ENCODE data around the gene GAPVD1.
"Not testable (repeated sequence)": the region's sequence is repeated elsewhere in the genome, so short reads cannot be mapped to it uniquely, and the experiment has no call there.

GAPVD1 gene

DNA sequence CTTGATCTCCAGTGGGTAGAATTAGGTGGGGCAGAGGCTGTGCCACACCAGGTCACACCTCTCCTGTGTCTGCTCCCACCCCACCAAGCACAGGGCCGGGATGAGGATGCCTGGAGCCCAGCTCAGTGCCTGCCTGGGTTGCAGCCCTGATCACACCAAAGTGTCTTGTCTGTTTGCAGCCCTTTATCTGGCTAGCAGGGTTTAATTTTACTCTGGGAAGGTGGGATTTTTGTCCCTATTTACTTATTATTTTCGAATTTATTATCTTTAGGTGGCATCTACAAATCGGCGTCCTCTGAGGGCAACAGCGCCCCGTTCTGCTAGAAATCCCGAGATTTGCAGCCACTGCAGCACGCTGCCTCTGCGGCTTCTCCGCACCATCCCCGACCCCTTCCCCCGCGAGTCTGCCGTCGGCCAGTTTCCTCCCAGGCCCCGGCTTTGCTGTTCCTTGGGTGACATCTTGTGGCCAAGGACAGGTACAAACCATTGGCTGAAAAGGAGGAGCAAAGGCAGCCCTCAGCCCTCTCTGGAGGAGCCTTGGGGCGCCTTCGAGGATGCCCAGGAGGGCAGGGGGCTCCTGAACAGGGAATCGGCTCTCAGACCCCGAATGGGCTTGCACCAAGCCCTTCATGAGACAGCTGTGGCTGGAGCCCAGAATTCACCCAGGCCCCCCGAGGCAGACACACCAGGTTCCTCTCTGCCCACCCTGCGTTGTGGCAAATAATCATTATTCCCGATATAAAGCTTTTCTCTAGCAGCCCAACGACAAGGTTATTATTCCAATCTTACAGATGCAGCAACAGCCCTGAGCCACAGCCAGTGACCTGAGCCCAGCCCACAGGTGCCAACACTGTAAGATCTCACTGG is 113.0 kb downstream of the GAPVD1 start:
- DNase-seq (ENCODE audit: low read depth) = peak; percentile 14

DNA sequence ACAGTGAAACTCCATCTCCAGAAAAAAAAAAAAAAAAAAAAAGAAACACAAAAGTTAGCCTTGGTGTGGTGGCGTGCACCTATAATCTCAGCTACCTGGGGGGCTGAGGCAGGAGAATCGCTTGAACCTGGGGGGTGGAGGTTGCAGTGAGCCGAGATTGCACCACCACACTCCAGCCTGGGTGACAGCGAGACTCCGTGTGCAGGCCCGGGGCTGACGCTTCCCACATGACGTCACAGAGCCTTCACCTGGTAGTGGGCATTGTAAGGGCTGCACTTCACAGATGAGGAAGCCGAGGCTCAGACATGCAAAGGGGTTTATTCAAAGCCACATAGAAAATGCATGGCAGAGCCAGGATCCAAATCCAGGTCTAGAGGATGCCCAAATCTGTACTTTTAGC is 114.2 kb downstream of the GAPVD1 start:
- no peak for DNase-seq (ENCODE audit: low read depth)

DNA sequence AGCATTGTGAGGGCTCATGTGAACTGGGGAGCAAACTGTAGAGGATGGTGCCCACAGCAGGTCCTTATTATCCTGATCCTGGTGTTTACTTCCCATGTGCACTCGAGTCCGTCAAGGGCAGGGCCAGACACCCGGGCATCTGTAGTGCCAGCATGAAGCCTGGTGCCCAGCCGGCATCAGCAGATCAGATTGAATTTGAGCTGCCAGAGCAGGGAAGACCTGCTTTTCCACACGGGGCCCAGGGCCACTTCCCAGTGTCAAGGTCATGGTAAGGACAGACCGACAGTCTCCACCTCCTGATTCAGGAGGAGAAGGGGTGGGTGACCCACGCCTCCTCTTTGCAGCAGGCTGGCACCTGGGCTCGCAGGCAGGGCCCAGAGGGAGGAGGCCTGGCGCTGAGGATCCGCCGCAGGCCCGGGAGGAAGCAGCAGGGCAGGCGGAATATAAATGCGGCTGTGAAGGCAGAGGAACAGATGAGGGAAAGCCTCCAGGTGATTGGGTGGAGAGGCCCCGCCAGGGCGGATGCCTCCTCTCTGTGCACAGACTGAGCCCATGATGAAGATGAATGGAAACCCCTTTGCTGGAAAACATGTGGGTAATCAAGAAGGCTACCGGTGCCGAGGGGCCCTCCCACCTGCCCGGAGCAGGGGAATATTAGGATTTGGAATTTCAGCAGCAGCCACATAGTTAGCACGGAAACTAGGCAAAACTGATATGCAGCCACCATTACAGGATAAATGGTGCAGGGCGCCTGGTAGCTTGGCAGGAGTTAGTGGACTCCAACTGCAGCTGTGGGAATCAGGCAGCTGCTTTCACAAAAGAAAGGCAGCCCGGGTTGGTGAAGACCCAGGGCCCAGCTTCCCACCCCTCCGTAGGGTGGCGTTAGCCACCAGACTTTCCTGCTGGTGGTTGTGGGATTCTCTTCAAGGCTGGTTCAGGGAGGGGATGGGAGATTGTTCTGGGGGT is 114.9 kb downstream of the GAPVD1 start:
- no peak for DNase-seq (ENCODE audit: low read depth)

DNA sequence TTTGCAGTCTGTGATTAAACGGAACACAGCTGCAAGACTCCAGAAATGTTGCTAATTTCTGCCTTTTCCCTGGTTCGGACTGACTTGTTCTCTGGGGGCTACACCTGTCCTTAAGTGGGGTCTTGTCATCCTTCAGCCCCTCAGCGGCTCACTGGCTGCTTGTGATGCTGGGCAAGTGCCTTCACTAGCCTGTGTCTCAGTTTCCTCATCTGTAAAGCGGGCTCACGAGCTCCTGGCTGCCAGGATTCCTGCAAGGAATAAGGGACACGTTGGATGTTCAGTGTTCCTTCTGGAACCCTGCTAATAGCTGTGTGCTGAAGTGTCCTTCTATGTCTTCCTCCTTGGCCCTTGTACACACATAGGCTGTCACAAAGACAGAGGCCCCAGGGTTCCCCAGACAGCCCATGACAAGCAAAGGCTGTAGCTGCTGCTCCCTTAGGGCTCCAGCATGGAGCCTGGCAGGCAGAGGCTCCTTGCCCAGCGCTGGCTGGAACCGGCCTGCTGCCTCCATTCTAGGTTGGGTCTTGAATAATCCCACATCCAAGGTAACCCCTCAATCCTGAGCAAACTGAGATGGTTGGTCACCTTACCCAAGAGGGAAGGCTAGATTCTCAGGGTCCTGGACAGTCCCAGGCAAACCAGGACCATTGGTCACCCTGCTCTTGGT is 116.1 kb downstream of the GAPVD1 start:
- no peak for DNase-seq (ENCODE audit: low read depth)

DNA sequence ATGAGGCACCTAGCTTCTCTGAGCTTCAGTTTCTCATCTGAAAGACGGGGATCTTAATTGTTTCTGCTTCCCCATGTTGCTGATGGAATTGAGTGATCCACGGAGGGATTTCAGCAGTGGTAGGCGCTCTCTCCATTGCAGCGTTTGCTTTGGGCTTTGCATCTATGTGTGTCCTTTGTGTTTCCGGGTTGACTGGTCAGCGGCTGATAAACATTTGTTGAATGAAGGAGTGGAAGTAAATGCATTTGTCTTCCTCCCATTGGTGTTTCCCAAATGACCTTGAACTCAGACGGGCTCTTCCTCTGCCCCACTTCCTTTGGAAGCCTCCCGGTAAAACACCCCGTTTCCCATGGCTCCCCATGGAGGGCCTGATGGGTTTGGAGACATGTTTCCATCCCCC is 117.2 kb downstream of the GAPVD1 start:
- DNase-seq (ENCODE audit: low read depth) = no peak

DNA sequence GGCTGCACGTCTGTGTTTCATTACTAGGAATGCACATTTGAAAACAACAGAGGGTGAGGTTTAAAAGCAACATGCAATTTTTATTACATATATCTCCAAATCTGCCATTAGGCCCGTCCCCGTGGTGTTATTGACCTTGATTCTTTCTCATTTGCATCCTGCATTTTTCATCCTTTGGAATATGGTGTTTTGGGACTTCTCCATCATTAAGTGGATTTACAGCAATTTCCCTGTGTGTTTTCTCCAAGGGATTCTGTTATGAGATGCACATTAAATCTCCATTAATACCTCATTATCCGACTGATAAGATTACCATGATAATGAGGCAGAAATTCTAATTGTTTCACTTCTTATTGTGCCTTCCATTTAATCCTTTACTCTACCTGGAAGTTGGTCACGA is 117.6 kb downstream of the GAPVD1 start:
- DNase-seq (ENCODE audit: low read depth) = no peak

DNA sequence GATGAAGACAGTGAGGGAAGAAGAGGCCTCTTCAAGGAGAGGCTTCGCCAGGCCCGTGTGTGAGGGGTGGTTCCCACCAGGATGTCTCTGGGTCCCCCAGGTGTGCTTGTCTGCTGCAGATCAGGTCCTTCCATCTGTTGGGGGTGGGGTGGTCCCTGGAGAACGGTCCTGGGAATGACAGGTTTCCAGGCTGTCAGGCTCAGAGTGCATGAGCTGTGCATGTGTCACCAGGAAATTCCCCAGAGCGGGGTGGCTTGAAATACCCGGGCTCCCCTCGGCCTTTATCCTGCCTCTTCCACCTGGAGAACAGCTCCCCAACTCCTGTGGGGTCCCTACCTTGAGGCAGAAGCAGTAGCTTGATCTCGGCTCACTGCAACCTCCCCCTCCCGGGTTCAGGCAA is 118.8 kb downstream of the GAPVD1 start:
- DNase-seq (ENCODE audit: low read depth) = no peak

DNA sequence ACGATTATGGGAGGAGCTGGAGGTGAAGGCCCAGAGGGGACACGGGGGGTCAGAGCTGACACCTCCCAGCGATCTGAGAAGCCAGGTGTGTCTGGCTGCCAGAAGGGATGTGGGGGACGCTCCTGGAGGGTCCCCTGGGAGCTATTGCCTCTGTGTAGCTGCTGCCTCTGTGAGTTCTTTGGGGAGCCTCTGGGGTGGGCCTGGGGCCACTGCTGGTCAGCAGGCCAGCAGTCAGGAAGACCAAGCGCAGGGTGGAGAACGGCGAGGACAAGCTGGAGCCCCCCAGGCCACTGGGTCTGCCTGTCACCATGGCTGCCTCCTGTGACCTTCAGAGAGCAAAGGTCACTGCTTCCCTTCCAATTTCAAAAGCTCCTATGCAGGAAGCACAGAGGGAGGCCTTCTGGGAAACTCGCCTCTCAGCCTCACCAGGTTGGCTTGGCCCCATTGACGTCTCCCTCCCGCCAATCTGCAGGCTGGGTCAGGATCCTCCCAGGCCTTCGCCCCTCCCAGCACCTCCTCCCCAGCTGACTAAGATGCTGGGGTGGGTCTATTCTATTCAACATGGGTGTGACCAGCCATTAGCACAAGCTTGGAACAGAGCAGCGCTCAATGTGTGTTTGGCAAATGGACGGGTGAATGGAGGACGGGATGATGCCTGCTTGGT is 126.4 kb downstream of the GAPVD1 start:
- DNase-seq (ENCODE audit: low read depth) = no peak

DNA sequence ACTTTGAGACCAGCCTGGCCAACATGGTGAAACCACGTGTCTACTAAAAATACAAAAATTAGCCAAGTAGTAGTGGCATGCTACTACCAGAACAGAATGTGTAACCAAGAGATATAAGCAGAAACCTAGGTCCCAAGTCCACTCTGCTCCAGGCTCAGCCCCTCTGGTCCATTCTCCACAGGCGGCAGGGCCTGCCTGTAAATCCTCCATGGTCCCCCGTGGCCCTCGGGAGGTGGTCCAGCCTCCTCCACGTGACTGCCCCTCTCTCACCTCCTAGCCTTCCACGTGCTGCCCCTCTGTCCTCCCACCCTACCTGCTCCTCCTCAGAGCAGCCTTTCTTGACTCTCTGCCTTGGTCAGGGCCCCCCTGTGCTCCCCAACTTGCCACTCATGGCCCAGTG is 127.4 kb downstream of the GAPVD1 start:
- no peak for DNase-seq (ENCODE audit: low read depth)

DNA sequence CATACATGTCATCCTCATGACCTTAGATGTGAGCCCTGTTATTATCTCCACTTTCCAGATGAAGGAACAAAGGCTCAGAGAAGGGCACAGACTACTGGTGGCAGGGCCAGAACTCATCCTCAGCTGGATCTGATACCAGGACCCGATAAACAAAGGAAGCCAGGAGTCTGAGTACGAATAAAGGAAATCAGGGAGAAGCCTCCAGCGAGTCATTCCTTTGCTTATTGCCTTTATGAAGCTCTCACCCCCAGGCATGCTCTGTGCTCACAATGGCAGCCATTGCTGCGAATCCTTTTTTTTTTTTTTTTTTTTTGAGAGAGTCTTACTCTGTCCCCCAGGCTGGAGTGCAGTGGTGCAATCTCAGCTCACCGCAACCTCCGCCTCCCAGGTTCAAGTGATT is 130.1 kb downstream of the GAPVD1 start:
- no peak for DNase-seq (ENCODE audit: low read depth)

DNA sequence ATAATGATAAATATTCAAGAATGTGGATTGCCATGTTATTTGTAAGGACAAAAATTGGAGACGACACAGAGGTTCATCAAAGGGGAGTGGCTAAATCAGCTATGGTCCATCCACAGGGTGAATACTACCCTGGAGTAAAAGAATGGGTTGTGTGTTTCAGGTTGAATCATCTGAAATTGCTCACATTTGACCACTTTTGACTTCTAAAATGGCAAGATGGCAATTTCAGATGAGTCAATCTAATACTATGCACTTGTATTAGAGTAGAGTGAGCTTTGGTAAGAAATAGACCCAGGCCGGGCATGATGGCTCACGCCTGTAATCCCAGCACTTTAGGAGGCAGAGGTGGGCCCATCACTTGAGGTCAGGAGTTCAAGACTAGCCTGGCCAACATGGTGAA is 131.8 kb downstream of the GAPVD1 start:
- DNase-seq (ENCODE audit: low read depth) = no peak

DNA sequence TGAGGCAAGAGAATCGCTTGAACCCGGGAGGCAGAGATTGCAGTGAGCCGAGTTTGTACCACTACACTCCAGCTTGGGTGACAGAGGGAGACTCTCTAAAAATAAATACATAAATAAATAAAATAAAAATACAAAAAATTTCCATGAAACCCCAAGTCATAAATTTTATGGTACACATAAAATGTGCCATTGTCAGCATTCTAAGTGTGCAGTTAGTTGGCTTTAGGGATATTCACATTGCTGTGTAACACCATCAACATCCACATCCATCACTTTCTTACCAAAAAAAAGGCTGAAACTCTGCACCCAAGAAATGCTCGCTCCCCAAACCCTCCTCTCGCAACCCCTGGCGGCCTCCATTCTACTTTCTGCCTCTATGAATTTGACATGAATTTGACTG is 135.2 kb downstream of the GAPVD1 start:
- DNase-seq (ENCODE audit: low read depth) = no peak

DNA sequence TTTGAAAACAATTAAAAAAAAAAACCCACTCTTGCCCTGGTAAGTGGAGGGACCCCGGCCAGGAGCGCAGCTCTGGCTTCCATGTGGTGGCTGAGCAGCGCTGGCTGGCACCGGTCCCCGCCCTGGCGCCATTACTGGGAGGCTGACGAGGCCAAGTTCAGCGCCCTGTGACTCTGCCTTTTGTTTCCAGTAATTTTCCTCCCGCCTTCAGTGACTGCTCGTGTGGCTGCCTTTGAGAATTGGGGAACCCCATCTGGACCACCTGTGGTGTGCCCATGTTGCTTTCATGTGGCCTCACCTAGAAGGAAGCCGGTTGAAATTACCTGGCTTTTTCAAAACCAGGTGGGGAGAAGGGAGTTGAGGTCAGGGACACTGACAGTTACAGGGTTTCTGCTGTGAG is 136.1 kb downstream of the GAPVD1 start:
- no peak for DNase-seq (ENCODE audit: low read depth)

DNA sequence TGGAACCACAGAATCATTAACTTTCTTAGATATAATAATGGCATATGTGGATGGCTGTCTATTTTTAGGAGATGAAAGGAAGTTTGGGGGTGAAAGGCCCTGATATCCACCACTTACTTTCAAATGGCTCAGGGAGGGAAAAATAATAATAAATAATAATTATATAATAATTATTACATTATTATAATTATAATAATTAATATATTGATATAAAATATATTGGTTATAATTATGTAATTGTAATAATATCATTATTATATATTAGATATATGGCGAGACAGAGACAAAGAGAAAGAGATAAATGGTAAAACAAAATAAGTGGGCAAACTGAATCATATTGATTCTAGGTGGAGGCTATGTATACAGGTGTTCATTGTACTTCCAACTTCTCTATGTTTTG is 136.6 kb downstream of the GAPVD1 start:
- no peak for DNase-seq (ENCODE audit: low read depth)

DNA sequence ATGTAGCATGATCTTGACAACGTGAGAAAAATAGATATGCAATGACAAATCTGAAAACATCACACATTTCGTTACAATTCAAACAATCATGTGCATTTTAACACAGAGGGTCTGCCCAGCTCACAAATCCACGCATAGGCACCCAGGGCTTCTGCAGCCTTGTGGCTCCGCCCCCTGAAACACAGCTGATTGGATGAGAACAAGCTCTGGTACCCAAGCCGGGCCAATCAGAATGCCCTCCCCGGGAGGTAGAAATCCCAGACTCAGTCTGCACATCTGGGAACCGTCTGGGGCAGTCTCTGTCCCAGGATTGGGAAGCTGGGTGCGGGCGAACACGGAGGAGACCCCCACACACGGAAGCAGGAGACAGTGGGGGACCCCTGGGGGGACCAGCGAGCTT is 137.5 kb downstream of the GAPVD1 start:
- DNase-seq (ENCODE audit: low read depth) = no peak

DNA sequence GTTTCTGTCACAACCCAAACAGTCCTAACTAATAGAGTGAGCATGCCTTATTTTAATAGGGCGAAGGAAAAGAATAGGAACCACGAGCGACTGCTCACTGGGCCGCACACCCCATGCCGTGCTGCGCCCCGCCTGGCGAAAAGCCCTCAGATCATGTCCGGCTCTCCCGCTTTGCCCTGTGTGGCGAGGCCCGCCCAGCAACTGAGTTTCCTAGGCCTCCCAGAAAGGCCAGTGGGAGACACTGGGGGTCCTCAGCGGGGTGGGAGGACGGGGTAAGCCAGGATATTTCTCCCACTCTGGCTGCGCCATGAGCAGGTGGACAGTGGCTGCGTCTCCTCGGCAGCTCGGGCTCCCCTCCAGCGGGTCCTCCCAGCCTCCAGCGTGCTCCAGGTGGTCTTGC is 138.0 kb downstream of the GAPVD1 start:
- DNase-seq (ENCODE audit: low read depth) = no peak

DNA sequence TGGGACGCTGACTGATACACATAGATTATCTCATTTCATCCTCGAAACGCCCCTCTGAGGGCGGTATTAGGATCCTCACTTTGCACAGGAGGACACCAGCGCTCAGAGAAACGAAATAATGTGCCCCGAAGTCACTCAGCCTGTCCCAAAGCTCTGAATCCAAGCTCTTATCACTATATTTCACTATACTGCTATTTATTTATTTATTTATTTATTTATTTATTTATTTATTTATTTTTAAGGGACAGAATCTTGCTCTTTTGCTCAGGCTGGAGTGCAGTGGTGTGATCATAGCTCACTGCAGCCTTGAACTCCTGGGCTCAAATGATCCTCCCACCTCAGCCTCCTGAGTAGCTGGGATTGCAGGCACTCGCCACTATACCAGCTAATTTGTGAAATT is 138.6 kb downstream of the GAPVD1 start:
- not testable (repeated sequence) for DNase-seq (ENCODE audit: low read depth)

DNA sequence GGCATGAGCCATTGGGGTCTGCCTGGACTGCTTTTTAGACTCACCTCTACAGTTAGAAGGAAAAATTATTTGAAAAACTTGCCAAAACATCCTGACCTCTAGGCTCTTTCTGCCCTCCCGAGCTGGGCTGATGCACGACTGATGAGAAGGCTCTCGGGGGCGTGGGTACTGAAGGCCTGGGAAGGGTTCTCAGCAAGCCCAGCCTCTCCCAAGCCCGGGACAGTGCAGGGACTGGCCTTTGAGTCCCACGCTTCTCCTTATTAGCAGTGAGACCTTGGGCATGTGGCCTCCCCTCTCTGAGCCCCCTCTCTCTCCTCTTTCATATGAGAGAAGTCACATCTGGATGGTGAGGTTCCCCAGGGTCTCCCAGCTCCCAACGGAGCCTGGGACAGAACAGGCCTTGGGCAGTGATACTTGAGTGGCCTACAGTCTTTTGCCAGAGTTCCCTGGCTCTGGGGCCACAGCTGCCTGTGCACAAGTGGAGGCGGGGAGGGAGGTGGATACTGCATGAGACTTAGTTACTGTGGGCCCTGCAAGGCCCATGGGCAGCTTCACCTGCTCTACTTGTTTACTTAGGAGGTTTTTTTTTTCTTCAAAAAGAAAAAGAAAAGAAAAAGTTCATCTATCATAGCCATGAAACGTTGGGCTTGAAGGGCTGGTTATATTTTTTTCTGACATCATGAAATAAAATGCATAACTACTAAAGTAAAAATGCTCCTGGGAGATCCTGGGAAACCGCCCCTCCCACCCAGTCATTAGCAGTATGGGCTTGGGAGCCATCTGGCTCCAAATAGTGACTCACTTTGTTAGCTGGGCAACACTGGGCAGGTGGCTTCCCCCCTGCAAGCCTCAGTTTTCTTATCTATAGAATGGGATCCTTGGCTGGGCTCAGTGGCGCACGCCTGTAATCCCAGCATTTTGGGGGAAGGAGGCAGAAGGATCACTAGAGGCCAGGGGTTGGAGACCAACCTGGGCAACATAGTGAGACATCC is 139.4 kb downstream of the GAPVD1 start:
- DNase-seq (ENCODE audit: low read depth) = no peak

DNA sequence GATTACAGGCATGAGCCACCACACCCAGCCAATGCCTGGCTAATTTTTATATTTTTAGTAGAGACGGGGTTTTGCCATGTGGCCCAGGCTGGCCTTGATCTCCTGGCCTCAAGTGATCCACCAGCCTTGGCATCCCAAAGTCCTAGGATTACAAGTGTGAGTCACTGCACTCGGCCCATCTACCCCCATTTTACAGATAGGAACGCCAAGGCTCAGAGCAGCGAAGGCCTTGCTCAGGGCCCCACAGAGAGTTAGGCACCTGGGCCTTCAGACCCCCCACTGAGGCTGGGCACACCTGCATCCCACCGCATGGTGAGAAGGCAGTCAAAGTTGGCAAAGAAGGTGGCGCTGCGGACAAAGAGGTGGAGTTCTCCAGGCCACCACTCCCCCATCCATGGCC is 143.1 kb downstream of the GAPVD1 start:
- no peak for DNase-seq (ENCODE audit: low read depth)

DNA sequence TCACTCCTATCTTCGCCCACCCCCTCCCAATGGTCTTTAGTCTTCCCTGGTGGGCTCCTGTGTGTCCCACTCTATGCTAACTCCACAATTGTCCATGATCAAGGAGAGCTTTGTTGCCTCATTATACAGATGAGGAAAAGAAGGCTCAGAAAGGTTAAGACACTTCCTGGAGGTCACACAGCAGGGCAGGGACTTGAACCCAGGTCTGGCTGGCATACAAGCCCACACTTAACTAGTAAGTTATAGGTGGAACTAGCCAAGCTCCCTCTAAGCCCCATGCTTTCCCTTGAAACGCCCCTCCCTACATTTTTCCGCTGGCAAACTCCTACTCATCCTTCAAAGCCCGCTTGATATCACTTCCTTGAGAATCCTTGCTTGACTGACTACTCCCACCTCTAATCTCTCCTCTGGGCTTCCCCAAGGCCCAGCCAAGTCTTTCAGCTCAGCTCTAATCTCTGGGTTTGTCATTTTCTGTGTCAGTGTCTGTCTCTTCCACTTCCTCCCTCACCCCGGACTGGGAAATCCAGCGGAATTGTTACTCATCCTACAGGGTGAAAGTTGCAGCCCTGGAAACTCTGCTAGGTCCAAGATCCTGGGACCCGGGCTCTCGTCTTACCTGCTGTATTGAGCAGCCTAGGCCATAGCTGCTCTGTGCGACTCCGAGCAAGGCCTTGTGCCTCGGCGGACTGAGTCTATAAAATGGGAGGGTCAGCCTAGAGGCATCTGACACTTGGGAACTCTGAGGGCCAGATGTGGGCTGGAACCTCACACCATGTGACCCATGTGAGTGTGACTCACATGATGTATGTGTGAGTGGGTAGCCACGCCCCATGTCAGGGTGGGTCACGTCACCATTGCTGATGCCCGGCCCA is 144.5 kb downstream of the GAPVD1 start:
- no peak for DNase-seq (ENCODE audit: low read depth)
